Neuron (in vitro differentiated cells): ENCODE results near the gene KLHL17.
"Not testable (repeated sequence)": the region's sequence is repeated elsewhere in the genome, so short reads cannot be mapped to it uniquely, and the experiment has no call there.

Experiments used
- H2AFZ ChIP-seq: one replicate; pipeline ENCODE4 v1.6.1; 2013; ENCODE audit warnings: low read depth, mild to moderate bottlenecking, inconsistent platforms, low read length, moderate library complexity
- H3K27me3 ChIP-seq: one replicate; pipeline ENCODE4 v1.6.1; 2013; ENCODE audit warnings: low read length; ENCODE audit not compliant: insufficient read depth
- H3K36me3 ChIP-seq: one replicate; pipeline ENCODE4 v1.6.1; 2013; ENCODE audit warnings: low read length; ENCODE audit not compliant: insufficient read depth
- H3K4me1 ChIP-seq: one replicate; pipeline ENCODE4 v1.6.1; 2013; ENCODE audit warnings: low read length; ENCODE audit not compliant: insufficient read depth
- H3K4me3 ChIP-seq: 2 replicates; pipeline ENCODE4 v1.5.1; 2013; ENCODE audit warnings: mild to moderate bottlenecking, low read length, moderate library complexity
- H3K9me3 ChIP-seq: one replicate; pipeline ENCODE4 v1.6.1; 2013; ENCODE audit warnings: low read length

Gene KLHL17

GRCh38 chr1:1006305-1007159 lies 46.1 kb downstream of the KLHL17 start:
- peaks cover 29% of the 10 kb centered on the region for H3K4me1 ChIP-seq
- no peak overlapping the region for H2AFZ ChIP-seq
- H3K9me3 ChIP-seq: no peaks in the 10 kb centered on the region
- H3K4me3 ChIP-seq: no peak overlapping the region
- peaks cover 2% of the 10 kb centered on the region for H3K36me3 ChIP-seq
- H3K27me3 ChIP-seq: no peaks in the 10 kb centered on the region

DNA sequence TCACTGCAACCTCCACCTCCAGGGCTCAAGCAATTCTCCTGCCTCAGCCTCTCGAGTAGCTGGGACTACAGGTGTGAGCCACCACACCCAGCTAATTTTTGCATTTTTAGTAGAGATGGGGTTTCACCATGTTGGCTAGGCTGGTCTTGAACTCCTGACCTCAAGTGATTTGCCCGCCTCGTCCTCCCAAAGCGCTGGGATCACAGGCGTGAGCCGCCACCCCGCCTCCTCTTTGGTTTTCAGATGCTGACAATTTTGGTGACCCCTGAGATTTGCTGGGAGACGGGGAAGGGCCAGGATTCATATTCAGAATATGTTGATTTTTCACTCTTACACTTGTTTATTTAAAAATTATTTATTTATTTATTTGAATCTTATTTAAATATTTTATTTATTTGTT lies 49.7 kb downstream of the KLHL17 start:
- H3K4me3 ChIP-seq, H2AFZ ChIP-seq, H3K9me3 ChIP-seq, H3K27me3 ChIP-seq, H3K36me3 ChIP-seq: not testable (repeated sequence)
- H3K4me1 ChIP-seq: peaks cover 30% of the 10 kb centered on the region

GRCh38 chr1:1011396-1011949 lies 51.1 kb downstream of the KLHL17 start:
- H3K4me3 ChIP-seq: no peak overlapping the region
- peaks cover 19% of the 10 kb centered on the region for H3K4me1 ChIP-seq
- no peaks in the 10 kb centered on the region for H3K36me3 ChIP-seq
- H3K27me3 ChIP-seq: no peaks in the 10 kb centered on the region
- H2AFZ ChIP-seq: no peak overlapping the region
- no peaks in the 10 kb centered on the region for H3K9me3 ChIP-seq

GRCh38 chr1:1012736-1013104 lies 52.3 kb downstream of the KLHL17 start:
- not testable (repeated sequence) for H3K9me3 ChIP-seq, H3K36me3 ChIP-seq, H3K27me3 ChIP-seq
- Histone ChIP-seq H2AFZ (peak overlapping the region; percentile 80), H3K4me1 (peaks cover 19% of the 10 kb centered on the region), H3K4me3 (peak overlapping the region; percentile 57)

GRCh38 chr1:1013105-1013921 lies 52.9 kb downstream of the KLHL17 start, which contains the start of gene ISG15:
Gene ISG15, plus strand, starts transcription at chr1:1013497. Its CDS starts 77 bp downstream, at chr1:1013574.
- H2AFZ ChIP-seq: peak within 1 kb of the TSS; percentile 80
- H3K27me3 ChIP-seq: no peaks in the 10 kb centered on the region
- no peaks in the 10 kb centered on the region for H3K36me3 ChIP-seq
- no peaks in the 10 kb centered on the region for H3K9me3 ChIP-seq
- H3K4me1 ChIP-seq: peaks cover 19% of the 10 kb centered on the region
- peak within 1 kb of the TSS; percentile 57 for H3K4me3 ChIP-seq

DNA sequence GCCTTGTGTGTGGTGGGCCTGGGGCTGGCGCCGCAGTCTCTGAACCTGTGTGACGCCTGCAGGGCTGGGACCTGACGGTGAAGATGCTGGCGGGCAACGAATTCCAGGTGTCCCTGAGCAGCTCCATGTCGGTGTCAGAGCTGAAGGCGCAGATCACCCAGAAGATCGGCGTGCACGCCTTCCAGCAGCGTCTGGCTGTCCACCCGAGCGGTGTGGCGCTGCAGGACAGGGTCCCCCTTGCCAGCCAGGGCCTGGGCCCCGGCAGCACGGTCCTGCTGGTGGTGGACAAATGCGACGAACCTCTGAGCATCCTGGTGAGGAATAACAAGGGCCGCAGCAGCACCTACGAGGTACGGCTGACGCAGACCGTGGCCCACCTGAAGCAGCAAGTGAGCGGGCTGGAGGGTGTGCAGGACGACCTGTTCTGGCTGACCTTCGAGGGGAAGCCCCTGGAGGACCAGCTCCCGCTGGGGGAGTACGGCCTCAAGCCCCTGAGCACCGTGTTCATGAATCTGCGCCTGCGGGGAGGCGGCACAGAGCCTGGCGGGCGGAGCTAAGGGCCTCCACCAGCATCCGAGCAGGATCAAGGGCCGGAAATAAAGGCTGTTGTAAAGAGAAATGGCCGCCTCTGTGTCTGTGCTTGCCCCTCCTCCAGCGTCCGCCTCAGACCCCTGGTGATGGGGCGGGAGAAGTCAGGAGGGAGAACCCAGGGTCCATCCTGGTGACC lies 53.7 kb downstream of the KLHL17 start:
- no peaks in the 10 kb centered on the region for H3K27me3 ChIP-seq
- H3K4me1 ChIP-seq: peaks cover 20% of the 10 kb centered on the region
- no peaks in the 10 kb centered on the region for H3K36me3 ChIP-seq
- peak overlapping the region; percentile 57 for H3K4me3 ChIP-seq
- no peak overlapping the region for H2AFZ ChIP-seq
- H3K9me3 ChIP-seq: no peaks in the 10 kb centered on the region

DNA sequence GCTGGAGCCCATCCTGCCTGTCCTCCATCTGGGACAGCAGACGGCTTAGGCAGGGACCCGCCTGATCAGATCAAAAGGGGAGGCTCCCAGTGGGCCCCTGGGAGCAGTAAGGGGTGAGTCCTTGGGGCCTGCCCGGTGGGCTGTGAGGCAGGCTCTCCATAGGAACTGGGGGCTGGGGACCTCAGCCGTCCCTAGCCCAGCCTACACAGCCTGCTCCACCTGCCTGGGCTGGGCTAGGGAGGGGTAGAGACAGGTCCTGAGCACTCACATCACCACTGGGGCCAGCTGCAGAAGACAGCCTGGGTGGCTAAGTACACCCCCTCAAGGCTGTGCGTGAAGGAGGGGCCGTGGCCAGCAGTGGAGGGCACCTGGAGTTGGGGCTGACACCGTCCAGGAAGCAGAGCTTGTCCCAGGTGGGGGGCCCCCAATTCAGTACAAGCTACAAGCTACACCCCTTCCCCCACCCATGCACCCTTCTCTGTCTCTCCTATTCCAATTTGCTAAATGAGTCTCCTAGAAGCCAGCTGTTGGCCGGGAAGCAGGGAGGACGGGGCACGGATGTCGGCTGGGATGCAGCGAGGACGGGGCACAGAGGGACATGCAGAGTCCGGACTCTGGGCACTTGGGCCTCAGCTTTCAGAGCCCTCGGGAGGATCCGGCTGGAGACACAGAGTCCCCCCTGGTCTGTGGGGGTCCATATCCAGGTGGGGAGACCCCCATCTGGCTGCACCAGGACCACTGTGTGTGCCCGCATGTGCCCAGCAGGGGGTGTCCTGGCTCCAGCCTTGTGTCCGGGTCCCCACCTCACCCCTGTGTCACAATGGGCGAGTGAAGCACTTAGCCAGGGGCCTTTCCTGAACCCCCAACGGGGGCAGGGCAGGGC lies 54.7 kb downstream of the KLHL17 start:
- Histone ChIP-seq H3K36me3 (no peaks in the 10 kb centered on the region), H3K9me3 (no peaks in the 10 kb centered on the region), H3K4me3 (no peak overlapping the region), H3K4me1 (peaks cover 22% of the 10 kb centered on the region), H2AFZ (no peak overlapping the region), H3K27me3 (no peaks in the 10 kb centered on the region)
